GM15510 (cell line): ENCODE measurements around the gene HMOX1.

Source experiments
- POLR2A ChIP-seq: IDR thresholded peaks from 3 replicates; pipeline ENCODE4 v1.6.1; 2011; ENCODE audit warnings: borderline replicate concordance; ENCODE audit not compliant: insufficient read length; ENCODE audit errors: extremely low read depth

The HMOX1 gene

GRCh38 chr22:35367331-35367886 is 13.5 kb upstream of the HMOX1 start:
- no peak for TF ChIP-seq POLR2A

- no peak for TF ChIP-seq POLR2A
Measured at GRCh38 chr22:35368386-35368785, 12.5 kb upstream of the HMOX1 start.

- TF ChIP-seq POLR2A: no peak
Measured at GRCh38 chr22:35369996-35370395, 10.9 kb upstream of the HMOX1 start.

- TF ChIP-seq POLR2A: no peak
Measured at GRCh38 chr22:35373781-35374180, 7.1 kb upstream of the HMOX1 start.

GRCh38 chr22:35375031-35375430 is 5.9 kb upstream of the HMOX1 start:
- no peak for TF ChIP-seq POLR2A

GRCh38 chr22:35375526-35375925 is 5.4 kb upstream of the HMOX1 start:
- TF ChIP-seq POLR2A: no peak

- TF ChIP-seq POLR2A: no peak
Measured at GRCh38 chr22:35376728-35377472, 4.0 kb upstream of the HMOX1 start.

- no peak for TF ChIP-seq POLR2A
Measured at GRCh38 chr22:35377735-35378134, 3.2 kb upstream of the HMOX1 start.

- TF ChIP-seq POLR2A: no peak
Measured at GRCh38 chr22:35378621-35379020, 2.3 kb upstream of the HMOX1 start.

GRCh38 chr22:35379146-35379993 is 1.5 kb upstream of the HMOX1 start:
- no peak for TF ChIP-seq POLR2A

- no peak for TF ChIP-seq POLR2A
Measured at GRCh38 chr22:35380013-35380412, 883 bp upstream of the HMOX1 start.

GRCh38 chr22:35381424-35382009 is 621 bp downstream of the HMOX1 start:
- TF ChIP-seq POLR2A: no peak

GRCh38 chr22:35383679-35384071 is 2.8 kb downstream of the HMOX1 start:
- TF ChIP-seq POLR2A: no peak

- TF ChIP-seq POLR2A: no peak
Measured at GRCh38 chr22:35384527-35384926, 3.6 kb downstream of the HMOX1 start.

GRCh38 chr22:35384975-35385588 is 4.2 kb downstream of the HMOX1 start:
- TF ChIP-seq POLR2A: no peak
